BLaER1 (cell line): ENCODE data around the gene ASCC3.

ENCODE experiments used
- H3K27ac ChIP-seq: shearing (Covaris generic); formaldehyde crosslinking; 2 replicates; pipeline ENCODE4 v1.8.1; 2022
- H3K27me3 ChIP-seq: shearing (Covaris generic); formaldehyde crosslinking; 2 replicates; pipeline ENCODE4 v1.8.1; 2022
- H3K36me3 ChIP-seq: shearing (Covaris generic); formaldehyde crosslinking; 2 replicates; pipeline ENCODE4 v1.8.1; 2022
- H3K4me1 ChIP-seq: shearing (Covaris generic); formaldehyde crosslinking; 2 replicates; pipeline ENCODE4 v1.8.1; 2022
- H3K4me2 ChIP-seq: shearing (Covaris generic); formaldehyde crosslinking; 2 replicates; pipeline ENCODE4 v1.8.1; 2022
- H3K4me3 ChIP-seq: shearing (Covaris generic); formaldehyde crosslinking; 2 replicates; pipeline ENCODE4 v1.8.1; 2022
- H3K9ac ChIP-seq: shearing (Covaris generic); formaldehyde crosslinking; 2 replicates; pipeline ENCODE4 v1.8.1; 2022
- H3K9me3 ChIP-seq: shearing (Covaris generic); formaldehyde crosslinking; 2 replicates; pipeline ENCODE4 v1.8.1; 2022
- H4K20me1 ChIP-seq: shearing (Covaris generic); formaldehyde crosslinking; 2 replicates; pipeline ENCODE4 v1.8.1; 2022
- Cebpa-rat ChIP-seq: shearing (Covaris generic); IDR thresholded peaks from 2 replicates; pipeline ENCODE4 v1.8.1; 2022

Gene ASCC3

DNA sequence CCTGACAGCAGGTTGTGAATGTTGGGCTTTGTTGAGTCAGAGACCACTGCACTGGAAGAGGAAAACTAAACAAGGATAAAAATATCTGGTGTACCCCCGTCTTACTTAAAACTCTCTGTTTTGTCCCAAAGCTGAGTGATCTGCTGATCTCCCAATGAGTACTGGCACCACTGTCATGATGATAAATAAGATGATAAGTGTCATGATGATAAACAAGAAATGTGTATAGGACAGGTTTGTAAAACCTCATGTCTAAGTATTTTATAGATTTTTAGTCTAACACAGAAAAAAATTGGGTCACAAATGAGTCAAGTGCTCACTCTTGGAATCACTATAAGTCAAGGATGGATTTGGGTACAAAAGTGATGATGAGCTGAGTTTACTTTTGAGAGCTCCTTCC lies 407.9 kb downstream of the ASCC3 start:
- H3K4me2 ChIP-seq: no peak overlapping the region
- no peak overlapping the region for H3K9ac ChIP-seq
- no peaks in the 10 kb centered on the region for H3K27me3 ChIP-seq
- H3K4me1 ChIP-seq: no peaks in the 10 kb centered on the region
- no peaks in the 10 kb centered on the region for H4K20me1 ChIP-seq
- no peak overlapping the region for H3K4me3 ChIP-seq
- H3K27ac ChIP-seq: no peak overlapping the region
- no peak for TF ChIP-seq Cebpa-rat
- peaks cover 5% of the 10 kb centered on the region; the same call in 1 of the 2 replicates for H3K9me3 ChIP-seq
- H3K36me3 ChIP-seq: no peaks in the 10 kb centered on the region

- H3K9me3 ChIP-seq: peaks cover 8% of the 10 kb centered on the region
- no peak overlapping the region for H3K27ac ChIP-seq
- H3K4me3 ChIP-seq: no peak overlapping the region
- H3K4me1 ChIP-seq: no peaks in the 10 kb centered on the region
- TF ChIP-seq Cebpa-rat: no peak
- H4K20me1 ChIP-seq: no peaks in the 10 kb centered on the region
- no peaks in the 10 kb centered on the region for H3K36me3 ChIP-seq
- H3K27me3 ChIP-seq: 0 out of 2 replicates have a peak, but pooled peaks cover 2% of the 10 kb centered on the region
- no peak overlapping the region for H3K9ac ChIP-seq
- H3K4me2 ChIP-seq: no peak overlapping the region
Observed at GRCh38 chr6:100472674-100473073, 408.5 kb downstream of the ASCC3 start.

GRCh38 chr6:100470422-100471120 lies 410.6 kb downstream of the ASCC3 start:
- Histone ChIP-seq H3K9ac (no peak overlapping the region), H3K4me2 (no peak overlapping the region), H3K4me3 (no peak overlapping the region), H3K27ac (no peak overlapping the region), H3K9me3 (peaks cover 29% of the 10 kb centered on the region), H3K4me1 (no peaks in the 10 kb centered on the region), H3K36me3 (no peaks in the 10 kb centered on the region), H3K27me3 (peaks cover 23% of the 10 kb centered on the region), H4K20me1 (no peaks in the 10 kb centered on the region)
- TF ChIP-seq Cebpa-rat: no peak

GRCh38 chr6:100469101-100469859 lies 411.8 kb downstream of the ASCC3 start:
- Histone ChIP-seq H3K9me3 (peaks cover 42% of the 10 kb centered on the region), H3K4me3 (no peak overlapping the region), H3K9ac (no peak overlapping the region), H3K4me1 (no peaks in the 10 kb centered on the region), H3K27ac (no peak overlapping the region), H3K4me2 (no peak overlapping the region), H3K27me3 (peaks cover 36% of the 10 kb centered on the region), H3K36me3 (no peaks in the 10 kb centered on the region), H4K20me1 (no peaks in the 10 kb centered on the region)
- TF ChIP-seq Cebpa-rat: no peak

DNA sequence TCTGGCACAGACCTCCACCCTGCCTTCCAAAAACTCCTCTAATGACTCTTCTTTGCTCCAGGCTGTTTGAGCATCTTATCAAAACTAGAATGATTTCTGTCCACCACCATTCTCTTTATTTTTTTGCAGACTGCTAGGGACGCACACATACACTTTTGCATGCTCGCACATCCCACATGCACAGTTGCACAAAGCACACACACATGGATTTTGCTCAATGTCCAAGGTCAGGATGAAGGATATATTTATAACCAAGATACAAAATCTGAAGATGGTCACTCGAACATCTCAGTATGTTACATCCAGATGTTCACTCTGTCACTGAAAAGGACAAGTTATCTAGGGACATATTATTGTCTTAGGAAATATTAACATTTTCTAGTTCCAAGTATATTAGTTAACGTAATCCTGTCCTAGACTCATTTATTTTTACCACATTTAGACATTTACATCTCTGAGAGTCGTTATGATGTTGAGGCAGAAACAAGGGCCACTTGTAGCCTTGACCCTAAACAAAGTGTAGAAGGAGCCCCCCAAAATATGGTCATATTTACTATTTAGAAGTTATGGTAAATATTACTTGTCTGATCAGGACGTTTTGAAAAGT lies 413.0 kb downstream of the ASCC3 start:
- no peak overlapping the region for H3K9ac ChIP-seq
- H3K27me3 ChIP-seq: peaks cover 48% of the 10 kb centered on the region
- TF ChIP-seq Cebpa-rat: no peak
- H3K27ac ChIP-seq: no peak overlapping the region
- no peak overlapping the region for H3K4me3 ChIP-seq
- no peaks in the 10 kb centered on the region for H3K4me1 ChIP-seq
- peaks cover 53% of the 10 kb centered on the region for H3K9me3 ChIP-seq
- H4K20me1 ChIP-seq: no peaks in the 10 kb centered on the region
- H3K4me2 ChIP-seq: no peak overlapping the region
- H3K36me3 ChIP-seq: no peaks in the 10 kb centered on the region

DNA sequence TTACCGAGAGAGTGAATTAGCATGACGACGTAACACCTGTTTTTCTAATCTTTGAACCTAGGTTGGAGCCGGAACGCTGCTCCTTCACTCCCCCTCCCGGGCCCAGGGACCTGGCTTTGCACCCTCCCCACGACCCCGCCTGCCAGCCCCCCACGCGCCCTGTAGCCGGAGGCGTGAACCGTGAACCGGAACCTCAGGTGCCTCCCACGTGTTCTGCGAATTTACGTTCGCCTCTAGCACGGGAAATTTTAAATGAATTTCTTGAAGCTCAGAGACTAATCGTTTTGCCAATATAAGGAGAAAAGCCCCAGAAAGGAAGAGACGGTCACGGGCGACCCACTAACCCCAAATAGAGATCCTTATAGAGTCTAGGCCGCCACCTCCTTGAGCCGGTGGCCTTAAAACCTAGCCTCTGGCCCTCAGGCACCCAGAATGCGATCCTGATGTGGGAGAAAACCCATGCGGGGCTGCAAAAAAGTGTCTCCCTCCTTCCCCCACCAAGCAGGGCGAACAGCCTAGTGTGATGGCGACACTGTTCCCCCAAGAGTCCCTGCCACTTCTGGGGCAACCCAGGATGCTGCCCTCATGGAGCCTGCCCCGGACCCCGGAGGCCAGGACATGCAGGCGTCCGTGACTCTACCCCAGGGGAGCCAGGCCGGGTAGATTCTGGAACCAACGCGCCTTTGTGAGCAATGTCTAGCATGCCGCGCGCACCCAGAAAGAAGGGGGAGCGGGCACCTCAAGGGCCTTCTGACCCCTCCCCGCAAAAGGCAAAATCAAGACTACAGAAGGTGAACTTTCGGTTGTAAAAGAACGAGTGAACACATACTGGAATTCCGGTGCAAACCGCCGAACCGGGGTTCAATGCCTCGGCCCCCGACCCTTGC lies 413.8 kb downstream of the ASCC3 start:
- Histone ChIP-seq H3K4me1 (peaks cover 7% of the 10 kb centered on the region), H3K36me3 (no peaks in the 10 kb centered on the region), H3K4me2 (no peak overlapping the region), H3K9ac (no peak overlapping the region), H4K20me1 (no peaks in the 10 kb centered on the region), H3K27me3 (peaks cover 55% of the 10 kb centered on the region), H3K9me3 (peaks cover 53% of the 10 kb centered on the region), H3K27ac (no peak overlapping the region), H3K4me3 (no peak overlapping the region)
- TF ChIP-seq Cebpa-rat: no peak

DNA sequence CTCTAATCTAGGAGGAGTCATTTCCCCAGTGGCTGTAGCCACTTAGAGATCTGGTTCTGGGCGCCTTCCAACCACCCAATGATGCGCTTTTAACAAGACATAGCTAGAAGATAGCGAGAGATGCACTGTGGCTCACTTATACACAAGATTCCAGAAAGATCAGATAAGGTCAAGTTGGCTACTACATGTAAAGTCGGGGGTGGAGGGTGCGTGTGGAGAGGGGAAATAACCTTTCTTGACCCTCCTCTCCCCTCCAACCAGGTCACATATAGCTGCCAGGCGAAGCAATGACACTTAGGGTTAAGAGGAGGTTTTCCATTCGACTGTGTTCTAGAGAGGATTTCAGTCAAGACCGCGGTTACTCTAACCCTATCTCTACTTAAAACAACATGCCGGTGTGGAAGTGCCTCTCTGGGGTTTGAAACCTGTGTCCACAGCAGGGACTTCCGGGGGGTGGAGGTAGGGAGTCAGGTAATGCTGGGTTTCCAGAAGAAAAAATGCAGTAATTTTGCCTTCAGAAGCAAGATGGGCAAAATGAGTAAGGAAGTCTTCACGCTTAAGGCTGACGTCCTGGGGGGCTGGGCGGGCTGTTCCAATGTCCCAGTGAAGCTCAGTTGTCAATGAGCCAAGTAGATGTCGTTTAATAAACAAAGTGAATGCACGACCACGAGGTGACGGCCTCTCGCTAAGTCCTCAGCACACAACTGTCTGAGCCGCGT lies 414.6 kb downstream of the ASCC3 start:
- no peak overlapping the region for H3K4me3 ChIP-seq
- peaks cover 63% of the 10 kb centered on the region for H3K27me3 ChIP-seq
- H3K9me3 ChIP-seq: peaks cover 53% of the 10 kb centered on the region
- H3K4me2 ChIP-seq: no peak overlapping the region
- H3K4me1 ChIP-seq: peaks cover 15% of the 10 kb centered on the region
- no peak overlapping the region for H3K9ac ChIP-seq
- H3K27ac ChIP-seq: no peak overlapping the region
- H4K20me1 ChIP-seq: peaks cover under 1% of the 10 kb centered on the region; the same call in 1 of the 2 replicates
- no peak for TF ChIP-seq Cebpa-rat
- H3K36me3 ChIP-seq: no peaks in the 10 kb centered on the region

GRCh38 chr6:100465701-100466409 lies 415.3 kb downstream of the ASCC3 start:
- H3K4me3 ChIP-seq: no peak overlapping the region
- no peaks in the 10 kb centered on the region for H3K36me3 ChIP-seq
- no peak for TF ChIP-seq Cebpa-rat
- H4K20me1 ChIP-seq: peaks cover 6% of the 10 kb centered on the region; the same call in 1 of the 2 replicates
- H3K27ac ChIP-seq: no peak overlapping the region
- H3K4me2 ChIP-seq: no peak overlapping the region
- peaks cover 53% of the 10 kb centered on the region for H3K9me3 ChIP-seq
- H3K27me3 ChIP-seq: peaks cover 71% of the 10 kb centered on the region
- H3K4me1 ChIP-seq: peaks cover 23% of the 10 kb centered on the region
- no peak overlapping the region for H3K9ac ChIP-seq
